Fibroblast of upper back skin (primary cell): Measurements from ENCODE around the gene RNF149.
"Not testable (repeated sequence)": the region's sequence is repeated elsewhere in the genome, so short reads cannot be mapped to it uniquely, and the experiment has no call there.

Source experiments
- DNase-seq: peaks from one replicate; pipeline ENCODE4 v3.0.0-alpha.2; 2013

RNF149 gene, protein sequence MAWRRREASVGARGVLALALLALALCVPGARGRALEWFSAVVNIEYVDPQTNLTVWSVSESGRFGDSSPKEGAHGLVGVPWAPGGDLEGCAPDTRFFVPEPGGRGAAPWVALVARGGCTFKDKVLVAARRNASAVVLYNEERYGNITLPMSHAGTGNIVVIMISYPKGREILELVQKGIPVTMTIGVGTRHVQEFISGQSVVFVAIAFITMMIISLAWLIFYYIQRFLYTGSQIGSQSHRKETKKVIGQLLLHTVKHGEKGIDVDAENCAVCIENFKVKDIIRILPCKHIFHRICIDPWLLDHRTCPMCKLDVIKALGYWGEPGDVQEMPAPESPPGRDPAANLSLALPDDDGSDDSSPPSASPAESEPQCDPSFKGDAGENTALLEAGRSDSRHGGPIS

DNA sequence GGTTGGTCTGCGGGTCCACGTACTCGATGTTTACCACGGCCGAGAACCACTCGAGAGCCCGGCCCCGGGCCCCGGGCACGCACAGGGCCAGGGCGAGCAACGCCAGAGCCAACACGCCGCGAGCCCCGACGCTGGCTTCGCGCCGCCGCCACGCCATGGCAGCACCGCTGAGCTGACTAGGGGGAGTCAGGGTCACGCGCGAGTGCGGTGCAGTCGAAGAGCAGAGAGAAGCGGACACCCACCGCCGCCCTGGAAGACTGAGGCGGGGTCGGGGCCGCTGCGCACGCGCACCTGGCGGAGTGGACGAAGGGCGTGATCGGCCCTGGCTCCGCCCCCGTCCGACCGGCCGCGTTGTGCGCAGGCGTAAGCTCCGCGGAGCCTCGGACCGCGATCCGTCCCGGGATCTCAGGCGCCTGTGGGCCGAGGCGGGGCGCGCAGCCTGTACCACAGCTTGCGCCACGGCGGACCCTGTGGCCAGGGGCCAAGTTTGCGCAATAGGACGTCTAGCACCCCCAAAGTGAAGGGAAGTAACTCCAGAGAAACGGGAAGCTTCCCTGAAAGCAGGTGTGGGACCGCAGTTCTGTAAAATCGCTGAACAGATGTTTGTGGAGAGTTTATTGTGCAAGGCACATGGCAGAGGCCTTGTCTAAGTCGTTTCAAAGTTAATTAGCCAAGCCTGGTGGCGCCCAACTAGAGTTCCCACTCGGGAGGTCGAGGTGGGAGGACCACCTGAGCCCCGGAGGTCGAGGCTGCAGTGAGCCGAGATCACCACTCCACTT lies at the start of gene RNF149:
Gene RNF149, minus strand, starts transcription at position 270 of the 779 bp plus-strand sequence. Its CDS starts 113 bp downstream, at position 157.
- peak; percentile 87 for DNase-seq

DNA sequence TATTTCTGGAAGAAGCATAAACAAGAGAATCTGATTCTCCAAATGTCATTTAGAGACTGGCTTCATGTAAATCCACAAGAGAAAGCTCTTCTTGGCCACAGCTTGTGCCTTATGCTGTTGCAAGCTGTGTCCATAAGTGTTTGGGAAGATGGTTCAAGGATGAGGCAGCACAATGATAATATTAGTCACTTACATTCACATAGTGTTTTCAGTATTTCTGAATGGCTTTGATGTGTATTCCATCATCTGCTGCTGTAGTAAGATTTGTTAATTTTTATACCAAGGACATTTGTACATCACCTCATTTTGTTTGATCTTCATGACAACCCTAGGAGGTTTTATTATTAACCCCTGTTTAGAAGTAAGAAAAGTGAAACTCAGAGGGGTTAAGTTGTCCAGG lies 48.9 kb upstream of the RNF149 start:
- peak; percentile 18 for DNase-seq

DNA sequence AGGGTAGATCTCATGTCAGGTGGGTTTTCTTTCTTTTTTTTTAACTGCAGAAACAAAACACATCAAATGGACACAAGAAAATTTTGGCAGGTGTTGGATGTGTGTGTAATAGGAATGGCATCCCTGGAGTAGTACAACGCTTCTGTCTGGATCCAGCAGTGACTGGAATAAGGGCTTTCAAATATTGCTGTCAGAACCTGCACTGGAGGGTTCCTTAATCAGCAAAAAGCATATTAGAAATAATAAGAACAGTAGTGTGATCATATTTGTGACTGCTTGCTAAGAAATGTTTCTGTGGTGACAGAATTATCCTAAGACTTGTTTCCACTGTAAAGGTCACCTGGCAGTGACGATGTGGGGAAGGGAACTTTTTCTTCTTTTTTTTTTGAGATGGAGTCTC lies 48.0 kb upstream of the RNF149 start:
- peak; percentile 48 for DNase-seq

DNA sequence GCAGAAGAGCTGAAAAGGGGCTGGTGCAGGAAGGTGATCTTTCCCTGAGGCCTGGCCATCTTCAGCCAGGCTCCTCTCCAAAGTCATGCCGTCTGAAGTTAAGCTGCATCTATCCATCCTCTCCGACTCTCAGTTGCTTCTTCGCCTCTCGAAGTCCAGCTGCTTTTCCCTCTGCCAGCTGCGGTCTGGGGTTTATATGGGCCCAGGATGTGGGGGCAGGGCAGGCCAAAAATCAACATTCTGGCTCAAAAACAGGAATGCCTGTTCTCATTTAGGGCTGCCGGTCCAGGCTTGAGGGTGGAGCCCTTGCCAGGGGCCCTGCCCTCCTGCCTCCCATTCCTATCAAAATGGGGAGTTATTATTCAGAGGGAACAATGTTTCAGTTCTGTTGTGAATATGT lies 47.6 kb upstream of the RNF149 start:
- no peak for DNase-seq

DNA sequence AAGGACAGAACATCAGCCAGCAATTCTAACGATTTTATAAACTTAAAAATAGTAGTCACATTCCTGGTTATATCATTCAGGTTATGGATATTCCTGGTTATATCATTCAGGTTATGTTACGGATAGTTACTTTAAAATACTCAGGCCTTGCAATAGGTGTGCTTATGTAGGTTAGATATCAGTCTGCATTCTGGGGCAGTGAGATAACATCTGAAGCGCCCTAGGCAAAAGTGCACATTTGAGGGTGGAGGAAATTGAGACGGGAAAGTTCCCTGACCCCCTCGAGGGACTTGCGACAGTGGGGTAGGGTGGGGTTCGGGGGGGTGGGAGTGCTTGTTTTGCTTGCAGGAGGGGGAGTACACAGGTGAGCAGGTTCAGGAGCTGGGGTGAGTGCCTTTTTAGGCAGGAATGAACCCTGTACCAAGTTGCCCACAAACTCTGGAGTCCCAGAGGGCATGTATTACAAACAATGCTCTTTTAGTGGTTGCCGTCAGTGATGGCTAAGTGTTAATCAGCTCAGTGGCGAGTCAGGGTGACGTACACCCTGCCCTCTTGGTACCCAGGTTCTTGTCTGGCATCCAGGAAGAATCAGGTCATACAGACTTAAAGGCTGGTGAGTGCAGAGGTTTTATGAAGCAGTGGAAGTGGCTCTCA lies 47.0 kb upstream of the RNF149 start:
- no peak for DNase-seq

DNA sequence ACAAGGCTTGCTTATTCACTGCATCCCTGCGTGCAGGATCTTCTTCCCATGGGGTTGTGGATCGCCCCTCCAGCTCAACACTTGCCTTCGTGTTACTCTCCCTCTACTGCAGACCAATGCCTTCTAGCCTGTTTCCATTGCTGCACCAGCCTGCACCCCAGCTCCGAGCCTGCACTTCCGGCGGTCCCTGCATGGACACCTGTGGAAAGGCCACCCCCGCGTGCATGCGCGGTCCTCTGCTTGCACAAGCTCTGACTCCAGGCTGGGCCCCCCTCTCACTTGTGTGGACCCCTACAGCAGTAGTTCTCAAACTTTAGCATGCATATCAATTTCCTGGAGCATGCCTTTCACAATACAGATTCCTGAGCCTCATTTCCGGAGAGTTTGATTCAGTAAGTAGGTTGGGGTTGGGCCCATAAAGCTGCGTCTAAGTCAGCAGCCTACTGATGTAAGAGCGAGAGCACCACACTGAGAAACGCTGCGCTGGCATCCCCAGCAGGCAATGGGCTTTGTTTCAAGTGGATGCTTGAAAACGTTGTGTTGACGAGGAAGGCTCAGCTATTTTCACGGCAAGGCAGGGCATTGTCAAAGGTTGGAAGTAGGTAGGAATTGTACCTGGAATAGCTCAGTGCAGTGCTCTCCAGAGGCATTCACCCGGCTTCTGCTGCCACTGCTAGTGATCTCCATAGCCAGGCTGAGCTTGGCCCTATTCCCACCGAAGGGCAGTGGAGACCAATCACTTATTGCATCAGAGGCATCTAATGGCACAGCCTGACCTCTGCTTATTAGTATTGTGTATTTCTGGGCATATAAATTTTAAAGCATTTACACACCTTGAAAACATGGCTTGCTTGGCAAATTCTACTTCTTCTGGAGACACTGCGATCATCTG lies 46.2 kb upstream of the RNF149 start:
- DNase-seq, result no peak

DNA sequence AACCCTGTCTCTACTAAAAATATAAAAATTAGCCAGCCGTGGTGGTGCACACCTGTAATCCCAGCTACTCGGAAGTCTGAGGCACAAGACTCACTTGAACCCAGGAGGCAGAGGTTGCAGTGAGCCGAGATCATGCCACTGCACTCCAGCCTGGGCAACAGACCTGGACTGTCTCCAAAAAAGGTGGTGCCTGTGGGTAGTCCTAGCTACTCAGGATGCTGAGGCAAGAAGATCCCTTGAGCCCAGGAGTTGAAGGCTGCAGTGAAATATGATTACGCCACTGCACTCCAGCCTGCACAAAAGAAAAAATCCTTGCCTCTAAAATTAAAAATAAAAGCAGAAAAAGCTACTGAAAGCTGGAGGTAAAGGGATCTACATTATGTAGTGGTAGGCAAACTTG lies 44.1 kb upstream of the RNF149 start:
- not testable (repeated sequence) for DNase-seq

DNA sequence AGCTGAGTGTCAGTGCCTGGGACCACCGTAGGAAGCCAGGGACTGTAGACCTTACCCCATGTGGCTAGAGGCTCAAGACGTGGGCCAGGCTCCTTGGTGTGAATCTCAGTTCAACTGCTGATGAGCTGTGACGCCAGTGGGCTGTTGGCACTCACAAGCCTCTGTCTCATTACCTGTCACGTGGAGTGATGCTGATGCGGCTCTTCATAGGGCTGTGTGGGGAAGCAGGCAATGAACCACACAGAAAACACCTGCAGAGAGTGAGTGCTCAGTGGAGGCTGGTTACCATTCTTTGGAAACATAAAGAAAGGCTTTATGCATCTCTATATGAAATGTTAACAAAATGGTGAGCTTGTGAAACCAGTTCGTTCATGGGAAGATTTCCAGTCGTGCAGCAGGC lies 42.7 kb upstream of the RNF149 start:
- DNase-seq, result no peak

DNA sequence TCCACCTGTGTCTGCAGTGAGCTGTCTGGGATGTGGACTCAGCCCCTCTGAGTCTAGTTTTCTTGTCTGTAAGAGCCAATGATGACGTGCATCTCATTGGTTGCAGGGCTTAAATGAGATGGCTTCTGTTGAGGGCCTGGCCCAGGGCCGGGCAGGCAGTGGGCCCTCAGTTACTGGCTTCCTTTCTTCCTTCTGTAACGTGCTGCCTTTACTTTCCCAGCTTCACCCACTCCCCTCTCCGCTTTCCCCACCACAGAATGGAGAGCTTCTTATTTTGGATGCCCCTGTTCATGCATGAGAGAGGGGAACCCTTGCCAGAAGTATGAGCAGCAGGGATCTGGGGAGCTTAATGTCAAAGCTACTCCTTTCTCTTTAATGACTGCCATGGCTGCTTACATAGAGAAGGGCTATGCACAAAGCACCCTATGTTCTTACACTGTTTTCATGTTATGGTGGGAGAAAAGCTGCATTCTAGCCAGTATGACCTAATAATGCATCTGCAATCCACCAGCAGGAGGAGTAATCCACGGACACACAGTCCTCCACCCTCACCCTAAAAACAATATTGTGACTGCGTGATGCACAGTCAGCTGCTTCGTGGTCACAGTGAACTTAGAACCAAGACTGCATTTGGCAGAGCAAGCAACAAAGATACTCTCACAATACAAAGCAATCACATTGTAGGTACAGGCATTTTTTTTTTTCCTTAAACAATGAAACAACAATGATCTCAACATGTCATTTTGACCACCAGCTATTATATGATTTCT lies 41.6 kb upstream of the RNF149 start:
- DNase-seq, result peak; percentile 36

DNA sequence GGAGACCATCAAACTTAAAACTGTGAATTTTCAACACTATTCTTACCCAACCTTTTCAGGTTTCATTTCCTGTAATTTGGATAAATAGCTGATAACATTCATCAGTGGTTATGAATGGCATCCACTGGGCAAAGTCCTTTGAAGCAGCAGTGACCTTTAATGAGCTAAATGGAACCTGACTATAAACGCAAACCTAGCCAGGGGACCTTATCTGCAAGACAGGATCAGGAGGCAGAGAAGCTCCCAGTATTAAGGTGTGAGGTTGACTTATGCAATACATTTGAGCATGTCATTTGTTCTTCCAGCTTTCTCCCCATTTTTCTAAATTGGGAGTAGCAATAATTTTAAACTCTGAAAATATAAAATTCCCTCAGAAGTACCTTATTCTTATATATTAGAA lies 40.4 kb upstream of the RNF149 start:
- no peak for DNase-seq

DNA sequence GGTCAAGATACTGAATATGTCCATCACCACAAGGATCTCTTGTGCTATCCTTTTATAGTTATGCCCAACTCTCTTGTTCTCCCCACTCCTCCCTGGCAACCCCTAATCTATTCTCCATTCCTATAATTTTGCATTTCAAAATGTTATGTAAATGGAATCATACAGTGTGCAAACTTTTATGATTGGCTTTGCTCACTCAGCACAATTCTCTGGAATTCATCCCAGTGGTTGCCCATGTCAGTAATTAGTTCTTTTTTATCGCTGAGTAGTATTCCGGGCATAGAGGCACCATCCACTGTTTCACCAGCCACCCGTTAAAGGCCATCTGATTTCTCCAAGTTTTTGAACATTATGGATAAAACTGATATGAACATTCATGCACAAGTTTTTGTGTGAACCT lies 38.4 kb upstream of the RNF149 start:
- no peak for DNase-seq

DNA sequence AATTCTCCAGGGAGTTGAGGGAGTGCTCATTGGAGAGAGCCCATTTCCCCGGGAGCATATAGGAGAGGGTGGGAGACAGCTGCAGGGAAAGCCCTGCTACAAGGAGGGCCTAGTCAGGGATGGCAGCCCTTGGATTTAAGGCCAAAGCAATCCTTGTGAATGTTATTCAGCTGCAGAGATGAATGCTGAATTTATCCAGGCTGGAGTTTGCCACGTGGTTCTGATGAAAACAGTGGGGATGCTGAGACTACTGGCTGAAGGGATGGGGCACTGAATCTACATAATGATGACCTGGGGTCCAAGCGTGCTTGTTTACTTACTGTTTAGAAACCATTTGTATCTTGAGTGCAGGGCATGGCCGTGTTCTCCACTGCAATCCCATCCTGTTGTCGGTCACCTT lies 35.6 kb upstream of the RNF149 start:
- DNase-seq, result no peak

DNA sequence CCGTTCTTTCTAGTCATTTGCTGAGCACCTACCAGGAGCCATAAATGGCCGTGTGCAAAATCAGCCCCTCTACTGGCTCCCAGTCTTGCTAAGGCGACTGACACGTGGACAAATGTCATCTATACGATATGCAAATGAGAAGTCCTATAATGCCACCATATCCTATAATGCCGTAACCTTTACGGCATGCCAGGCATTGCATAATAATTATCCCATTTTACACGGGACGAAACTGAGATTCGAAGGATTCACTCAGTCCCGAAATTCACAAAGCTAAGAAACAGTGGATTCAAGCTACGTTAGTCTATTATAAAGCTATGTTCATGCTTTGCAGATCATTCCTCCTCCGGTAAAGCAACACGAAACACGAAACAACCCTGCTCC lies 34.1 kb upstream of the RNF149 start:
- no peak for DNase-seq

DNA sequence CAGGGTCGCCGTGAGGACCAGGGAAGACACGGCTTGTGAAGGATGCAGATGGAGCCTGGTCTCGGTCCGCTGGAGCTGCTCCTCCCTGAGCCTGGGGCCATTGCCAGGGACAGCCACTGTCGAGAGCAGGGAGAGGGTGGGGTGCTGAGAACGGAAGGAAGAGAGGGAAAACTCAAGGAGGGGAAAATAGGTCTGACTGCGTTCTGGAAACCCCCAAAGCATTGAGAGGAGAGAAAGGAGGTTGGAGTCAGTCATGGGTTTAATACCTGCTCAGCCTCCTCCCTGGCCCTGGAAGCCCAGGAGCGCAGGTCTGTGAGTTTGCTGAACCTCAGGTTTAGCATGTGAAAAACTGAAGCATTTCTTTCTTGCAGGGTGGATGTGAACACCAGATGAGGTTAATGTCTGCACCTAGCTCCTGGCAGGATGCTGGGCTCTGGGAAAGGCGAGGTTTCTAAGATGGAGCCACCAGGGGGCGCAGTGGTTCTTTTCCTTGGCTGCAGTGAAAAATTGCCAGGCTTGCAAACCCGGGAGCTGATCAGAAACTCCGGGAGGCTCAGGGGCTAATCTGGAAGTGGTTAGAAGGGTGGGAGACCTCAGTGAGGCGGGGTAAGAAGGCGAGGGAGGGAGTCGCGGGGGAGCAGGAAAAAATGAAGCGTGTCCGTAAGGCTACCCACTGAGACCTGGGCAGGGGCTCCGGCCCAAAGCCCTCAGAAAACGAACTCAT lies 33.6 kb upstream of the RNF149 start:
- peak; percentile 79 for DNase-seq

DNA sequence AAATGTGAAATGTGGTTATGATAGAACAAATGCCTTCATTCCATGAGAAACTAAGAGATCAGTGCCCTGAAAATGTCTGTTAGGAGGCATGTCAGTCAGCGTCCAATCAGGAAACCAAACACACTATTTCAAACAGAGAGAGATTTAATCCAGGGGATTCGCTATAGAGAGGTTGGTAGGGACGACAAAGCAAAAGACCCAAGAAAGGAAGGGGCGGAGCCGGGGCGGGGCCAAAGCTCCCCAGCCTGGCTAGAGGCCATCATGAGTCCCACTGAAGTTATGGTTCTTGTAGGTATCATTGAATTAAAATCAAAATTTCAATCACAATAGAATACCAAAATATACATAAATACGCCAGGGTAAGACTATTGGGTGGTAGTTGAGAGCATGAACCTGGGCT lies 32.9 kb upstream of the RNF149 start:
- no peak for DNase-seq

DNA sequence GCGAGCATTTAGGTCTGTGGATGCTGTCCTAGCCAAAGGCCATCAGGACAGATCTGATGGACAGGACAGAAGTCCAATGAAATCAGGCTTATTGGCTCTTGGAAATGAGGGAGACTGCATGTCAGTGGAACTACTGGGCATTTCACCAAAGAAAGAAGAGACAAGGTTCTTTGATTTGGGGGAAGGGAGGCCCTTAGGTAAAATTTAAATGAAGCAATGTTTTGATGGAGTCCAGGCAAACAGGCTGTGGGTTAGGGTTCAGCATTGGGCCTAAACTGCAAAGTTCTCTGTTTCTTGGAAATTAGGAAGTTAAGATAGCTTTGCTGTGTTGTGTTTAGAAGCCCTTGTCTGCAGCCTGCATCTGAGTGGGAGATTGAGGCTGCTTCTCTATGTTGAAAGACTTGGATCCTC lies 31.6 kb upstream of the RNF149 start:
- no peak for DNase-seq

DNA sequence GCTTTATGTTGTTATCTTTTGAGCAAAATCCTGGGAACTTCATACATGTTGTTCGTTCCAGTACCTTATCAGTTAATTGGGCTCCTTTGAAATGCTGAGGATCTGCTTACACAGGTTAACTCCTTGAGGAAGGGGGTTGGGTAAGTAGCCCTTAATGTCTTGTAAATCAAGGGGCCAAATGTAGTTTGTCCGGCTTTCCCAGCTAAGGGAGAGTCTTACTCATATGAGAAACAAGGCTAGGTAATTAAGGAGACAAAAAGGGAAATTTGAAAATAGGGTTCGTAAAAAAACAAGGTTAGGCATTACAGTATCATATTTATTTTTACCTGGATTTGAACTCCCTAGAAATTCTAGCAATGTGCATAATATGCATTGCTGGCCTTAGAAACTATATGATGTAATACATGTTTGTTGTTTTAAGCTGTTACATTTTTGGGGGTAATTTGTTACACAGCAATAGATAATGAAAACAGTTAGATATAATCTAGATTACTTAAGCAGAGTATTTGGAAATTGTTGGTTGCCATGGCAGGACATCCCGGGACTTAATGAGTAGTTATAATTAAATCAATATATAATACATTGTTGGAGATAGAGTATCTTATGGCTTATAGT lies 30.9 kb upstream of the RNF149 start:
- DNase-seq, result no peak

DNA sequence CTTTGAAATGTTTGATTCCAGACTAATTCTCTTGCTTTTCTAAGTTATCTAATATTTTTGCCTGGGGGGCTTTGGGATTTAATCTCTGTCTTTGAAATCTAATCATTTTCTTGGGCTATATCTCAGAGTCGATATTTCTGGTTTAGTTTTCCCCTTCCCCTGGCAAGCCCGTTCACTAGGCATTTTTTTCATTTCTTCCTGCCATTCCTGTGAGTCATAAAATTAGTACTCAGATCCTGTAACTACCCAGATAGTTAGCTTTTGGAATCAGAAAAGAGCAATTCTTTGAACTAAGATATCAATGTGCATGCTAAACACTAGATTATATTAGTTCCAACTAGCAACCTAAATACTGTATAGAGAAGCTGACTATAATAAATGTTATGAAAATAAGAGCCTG lies 29.4 kb upstream of the RNF149 start:
- DNase-seq, result peak; percentile 42

DNA sequence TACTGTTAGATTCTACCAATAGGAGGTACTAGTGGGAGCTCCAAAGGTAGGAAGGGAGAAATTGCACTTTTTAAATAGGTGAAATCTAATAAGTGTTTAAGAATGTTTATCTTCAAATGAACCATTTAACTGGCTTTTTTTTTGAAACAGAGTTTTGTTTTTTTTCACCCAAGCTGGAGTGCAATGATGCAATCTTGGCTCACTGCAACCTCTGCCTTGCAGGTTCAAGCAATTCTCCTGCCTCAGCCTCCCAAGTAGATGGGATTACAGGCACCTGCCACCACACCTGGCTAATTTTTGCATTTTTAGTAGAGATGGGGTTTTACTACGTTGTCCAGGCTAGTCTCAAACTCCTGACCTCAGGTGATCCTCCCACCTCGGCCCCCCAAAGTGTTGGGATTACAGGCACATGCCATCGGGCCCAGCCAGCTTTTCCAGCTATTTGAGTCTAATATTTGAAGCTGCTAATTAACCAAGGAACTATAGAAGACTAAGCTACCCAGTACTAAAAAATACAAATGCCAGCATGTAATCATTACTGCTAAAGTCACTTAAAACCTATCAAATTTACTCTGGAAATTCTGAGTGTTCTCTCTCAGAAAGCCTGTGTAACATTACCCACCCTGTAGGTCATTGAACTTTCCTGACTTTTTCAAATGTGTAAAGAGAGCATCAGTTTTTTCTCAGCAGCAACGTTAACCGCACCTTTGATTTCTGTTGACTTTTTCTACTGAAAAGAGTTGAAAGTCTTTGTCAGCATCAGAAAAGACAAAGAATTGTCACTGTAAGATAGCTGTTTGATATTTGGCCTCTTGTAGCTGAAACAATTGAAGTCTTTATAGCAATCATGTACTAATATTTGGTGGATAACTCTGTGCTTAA lies 24.6 kb upstream of the RNF149 start:
- DNase-seq, result no peak

DNA sequence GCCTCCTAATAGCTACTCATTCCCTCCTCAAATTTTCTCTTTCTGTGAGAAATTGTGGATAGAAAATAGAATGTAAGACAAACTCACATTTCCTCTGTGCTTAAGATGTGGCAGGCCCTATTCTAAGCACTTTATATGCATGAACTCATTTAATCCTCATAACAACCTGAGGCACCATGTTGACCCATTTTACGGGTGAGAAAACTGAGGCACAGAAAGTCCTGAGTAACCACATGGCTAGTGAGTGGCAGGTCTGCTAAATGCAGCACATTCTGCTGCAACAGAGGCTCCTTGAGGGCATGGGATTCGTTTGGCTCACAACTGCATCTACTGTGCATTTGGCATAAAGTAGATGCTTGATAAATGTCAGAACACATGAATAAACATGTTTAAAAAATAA lies 22.7 kb upstream of the RNF149 start:
- no peak for DNase-seq
